ENCODE measurements around the gene TPCN2.

TPCN2 gene

GRCh38 chr11:69066122-69067112 is 17.7 kb downstream of the TPCN2 start (continued):
- TF ChIP-seq TOX (CRISPR knock-in tag; IDR thresholded peaks at IDR 0.05; ENCODE audit: borderline replicate concordance) (no peak), RARB (CRISPR knock-in tag; IDR thresholded peaks at IDR 0.05) (no peak), ZFP3 (CRISPR knock-in tag; IDR thresholded peaks at IDR 0.05) (no peak), TCF4 (CRISPR knock-in tag; IDR thresholded peaks at IDR 0.05; ENCODE audit: borderline replicate concordance) (no peak), ZFP30 (CRISPR knock-in tag; IDR thresholded peaks at IDR 0.05) (no peak), ZC3H10 (CRISPR knock-in tag; IDR thresholded peaks at IDR 0.05) (no peak), CSDC2 (CRISPR knock-in tag; IDR thresholded peaks at IDR 0.05) (no peak), BACH2 (CRISPR knock-in tag; IDR thresholded peaks at IDR 0.05; ENCODE audit: borderline replicate concordance) (no peak)

- ATAC-seq, result no peak
- TF ChIP-seq ESRRG (CRISPR knock-in tag; IDR thresholded peaks at IDR 0.05), result no peak
- TF ChIP-seq SNAI2 (CRISPR knock-in tag; IDR thresholded peaks at IDR 0.05), result no peak
- no peak for TF ChIP-seq TOX (CRISPR knock-in tag; IDR thresholded peaks at IDR 0.05; ENCODE audit: borderline replicate concordance)
- TF ChIP-seq RARB (CRISPR knock-in tag; IDR thresholded peaks at IDR 0.05), result no peak
- TF ChIP-seq BACH2 (CRISPR knock-in tag; IDR thresholded peaks at IDR 0.05; ENCODE audit: borderline replicate concordance), result no peak
- TF ChIP-seq POU6F1 (CRISPR knock-in tag; IDR thresholded peaks at IDR 0.05; ENCODE audit: borderline replicate concordance, low read depth), result no peak
- no peak for TF ChIP-seq CSRNP3 (CRISPR knock-in tag; IDR thresholded peaks at IDR 0.05)
- TF ChIP-seq ZNF565 (CRISPR knock-in tag; conservative IDR thresholded peaks at IDR 0.05; ENCODE audit: low read depth), result no peak
- no peak for TF ChIP-seq ZFP30 (CRISPR knock-in tag; IDR thresholded peaks at IDR 0.05)
Measured at GRCh38 chr11:69067200-69067599, 18.5 kb downstream of the TPCN2 start.

- TF ChIP-seq PATZ1 (CRISPR knock-in tag; IDR thresholded peaks at IDR 0.05; ENCODE audit: borderline replicate concordance) (no peak), GLIS3 (CRISPR knock-in tag; IDR thresholded peaks at IDR 0.05) (no peak), OSR1 (CRISPR knock-in tag; IDR thresholded peaks at IDR 0.05) (no peak), POU6F1 (CRISPR knock-in tag; IDR thresholded peaks at IDR 0.05; ENCODE audit: borderline replicate concordance, low read depth) (no peak), PPARA (CRISPR knock-in tag; IDR thresholded peaks at IDR 0.05; ENCODE audit: borderline replicate concordance) (no peak), RARB (CRISPR knock-in tag; IDR thresholded peaks at IDR 0.05) (no peak), CREB5 (CRISPR knock-in tag; IDR thresholded peaks at IDR 0.05; ENCODE audit: low read depth) (no peak), ZNF565 (CRISPR knock-in tag; conservative IDR thresholded peaks at IDR 0.05; ENCODE audit: low read depth) (no peak), ZFP30 (CRISPR knock-in tag; IDR thresholded peaks at IDR 0.05) (no peak), ISL1 (CRISPR knock-in tag; IDR thresholded peaks at IDR 0.05) (no peak)
- no peak for ATAC-seq
Measured at GRCh38 chr11:69071086-69071800, 22.5 kb downstream of the TPCN2 start.
